Measurements from ENCODE around the gene SERPINA4. TPM values are rescaled to one million over a fixed set of nuclear protein-coding genes. Genes with fewer than 3 reads are reported as not detected.
A peak's percentile ranks its signal among the peaks of the same experiment; 100 is the strongest.

The SERPINA4 gene
- polyA plus RNA-seq, 12 donors, result 0.15 to 1.2 (median 0.25) TPM; not detected in 9

GRCh38 chr14:94542111-94542810 lies 19.0 kb upstream of the SERPINA4 start:
- no peak for DNase-seq

GRCh38 chr14:94542811-94543440 lies 18.3 kb upstream of the SERPINA4 start:
- no peak for DNase-seq

- DNase-seq, result no peak
Measured at GRCh38 chr14:94543449-94544124, 17.7 kb upstream of the SERPINA4 start.

GRCh38 chr14:94544726-94545125 lies 16.5 kb upstream of the SERPINA4 start:
- no peak for DNase-seq

- DNase-seq, result no peak
Measured at GRCh38 chr14:94545131-94545841, 16.0 kb upstream of the SERPINA4 start.

- DNase-seq, result no peak
Measured at GRCh38 chr14:94547151-94547680, 14.0 kb upstream of the SERPINA4 start.

GRCh38 chr14:94547726-94548125 lies 13.5 kb upstream of the SERPINA4 start:
- DNase-seq, result no peak

- DNase-seq, result no peak
Measured at GRCh38 chr14:94548131-94548998, 12.9 kb upstream of the SERPINA4 start.

- peak; percentile 41 for DNase-seq
Measured at GRCh38 chr14:94548999-94549985, 11.9 kb upstream of the SERPINA4 start.

- DNase-seq, result no peak
Measured at GRCh38 chr14:94550041-94550440, 11.2 kb upstream of the SERPINA4 start.

GRCh38 chr14:94555991-94556390 lies 5.3 kb upstream of the SERPINA4 start:
- no peak for DNase-seq

- no peak for DNase-seq
Measured at GRCh38 chr14:94557327-94557726, 3.9 kb upstream of the SERPINA4 start.

- DNase-seq, result no peak
Measured at GRCh38 chr14:94558842-94559241, 2.4 kb upstream of the SERPINA4 start.

GRCh38 chr14:94559638-94560290 lies 1.5 kb upstream of the SERPINA4 start:
- no peak for DNase-seq

- no peak for DNase-seq
Measured at GRCh38 chr14:94560291-94560665, 964 bp upstream of the SERPINA4 start.

GRCh38 chr14:94561656-94562010 lies 391 bp downstream of the SERPINA4 start:
- DNase-seq, result no peak

GRCh38 chr14:94562022-94562421 lies 780 bp downstream of the SERPINA4 start:
- DNase-seq, result no peak

GRCh38 chr14:94562941-94563883 lies 2.0 kb downstream of the SERPINA4 start:
- DNase-seq, result no peak
